Adrenal gland (tissue), 12 donors: ENCODE measurements around the gene MTOR. TPM values are rescaled to one million over a fixed set of nuclear protein-coding genes. Genes with fewer than 3 reads are reported as not detected.

Source experiments
- DNase-seq, 7 donors: peaks; one replicate each; pipeline ENCODE4 v3.0.0-alpha.2; 2019 to 2020
- H3K27ac ChIP-seq, 5 donors: fragments of 200-600 bp; sonication (generic) in 4 of 5; 1 replicate in 3 of 5; 2 replicates in 2 of 5; pipeline versions ENCODE4 v1.5.1 to v1.8.0; 2016 to 2020; ENCODE audit warnings: mild to moderate bottlenecking in 1 of 5
- H3K27me3 ChIP-seq: fragments of 200-600 bp; 2 replicates; pipeline ENCODE4 v1.8.0; 2021
- H3K36me3 ChIP-seq, 2 donors: fragments of 200-600 bp; replicated peaks in 1 of 2; 1 replicate in 1 of 2; 2 replicates in 1 of 2; pipeline versions ENCODE4 v1.5.1 to v1.8.0; 2018 to 2022
- H3K4me1 ChIP-seq, 2 donors: fragments of 200-600 bp; replicated peaks in 1 of 2; 1 replicate in 1 of 2; 2 replicates in 1 of 2; pipeline versions ENCODE4 v1.5.1 to v1.8.0; 2018 to 2021
- H3K4me3 ChIP-seq, 4 donors: fragments of 200-600 bp; sonication (generic) in 3 of 4; one replicate each; pipeline ENCODE4 v1.5.1; 2016 to 2018
- H3K9me3 ChIP-seq, 3 donors: fragments of 200-600 bp; sonication (generic) in 1 of 3; replicated peaks in 1 of 3; 1 replicate in 2 of 3; 2 replicates in 1 of 3; pipeline versions ENCODE4 v1.5.1 to v1.8.0; 2016 to 2021
- POLR2A ChIP-seq, 2 donors: fragments of 450-650 bp; IDR thresholded peaks; one replicate each; pipeline ENCODE4 v1.6.1; 2017; ENCODE audit warnings: antibody characterized with exemption in 2 of 2, mild to moderate bottlenecking in 2 of 2, moderate library complexity in 1 of 2
- WGBS, 4 donors: extraction: QIAGEN DNeasy Blood & Tissue Kit in 2 of 4; methylation state at CpG; one replicate each; pipeline versions ENCODE4 v1.1.5 to v1.1.7; 2013 to 2017; 5-methylcytosine and 5-hydroxymethylcytosine counted together
- intact Hi-C, 2 donors: fragments of 100-400 bp; cut with DNase I; formaldehyde crosslinking; loops; one replicate each; pipeline versions ENCODE4 v1.14.1 to v1.15.0; 2022 to 2023
- polyA plus RNA-seq, 3 donors: library from polyadenylated mRNA; stranded (reverse); fragments of 200-250 nt in 2 of 3; fragments of 350-450 nt in 1 of 3; fragmentation: Illumina TruSeq in 1 of 3; extraction: RNeasy Lipid Tissue Mini Kit (QIAGEN cat#74804) in 1 of 3; gene quantifications; one replicate each; pipeline ENCODE4 v1.2.3, GENCODE V29; 2013 to 2014
- total RNA-seq, 9 donors: library from RNA; depleted of rRNA in 4 of 9; stranded (reverse); fragments of >200 nt in 4 of 9; fragments of 120-200 nt in 1 of 9; fragmentation: NEBNext Ultra II Directional in 1 of 9; extraction: Animal tissue kit (Norgen Biotek cat#: 25700) in 1 of 9; gene quantifications; one replicate each; pipeline versions ENCODE4 v1.1.0 to v1.2.4, GENCODE V29; 2013 to 2023
- TF ChIP-seq, protein P1 (sequence below), 6 experiments: fragments of 450-650 bp in 4 of 6; fragments of 200-600 bp in 2 of 6; sonication (generic) in 1 of 6; IDR thresholded peaks; 1 replicate in 5 of 6; 2 replicates in 1 of 6; pipeline versions ENCODE4 v1.5.1 to v1.8.0; 2016 to 2021; ENCODE audit warnings: antibody characterized with exemption in 6 of 6, mild to moderate bottlenecking in 2 of 6, moderate library complexity in 1 of 6
- donor health status: healthy with polysubstance abuse.
- donor health status: Bipolar disorder and iron deficiency.
- donor health status: DM: yes; HTN: yes; CAD: no.
- donor health status: DM: no; HTN: no; CAD: no.
- donor health status: DM: no; HTN: no; CAD: no.
- donor health status: DM: yes; HTN: yes; CAD: no.

The MTOR gene
- total and polyA plus RNA-seq, 12 donors, result 21.4 to 45.3 (median 33.4) TPM

DNA sequence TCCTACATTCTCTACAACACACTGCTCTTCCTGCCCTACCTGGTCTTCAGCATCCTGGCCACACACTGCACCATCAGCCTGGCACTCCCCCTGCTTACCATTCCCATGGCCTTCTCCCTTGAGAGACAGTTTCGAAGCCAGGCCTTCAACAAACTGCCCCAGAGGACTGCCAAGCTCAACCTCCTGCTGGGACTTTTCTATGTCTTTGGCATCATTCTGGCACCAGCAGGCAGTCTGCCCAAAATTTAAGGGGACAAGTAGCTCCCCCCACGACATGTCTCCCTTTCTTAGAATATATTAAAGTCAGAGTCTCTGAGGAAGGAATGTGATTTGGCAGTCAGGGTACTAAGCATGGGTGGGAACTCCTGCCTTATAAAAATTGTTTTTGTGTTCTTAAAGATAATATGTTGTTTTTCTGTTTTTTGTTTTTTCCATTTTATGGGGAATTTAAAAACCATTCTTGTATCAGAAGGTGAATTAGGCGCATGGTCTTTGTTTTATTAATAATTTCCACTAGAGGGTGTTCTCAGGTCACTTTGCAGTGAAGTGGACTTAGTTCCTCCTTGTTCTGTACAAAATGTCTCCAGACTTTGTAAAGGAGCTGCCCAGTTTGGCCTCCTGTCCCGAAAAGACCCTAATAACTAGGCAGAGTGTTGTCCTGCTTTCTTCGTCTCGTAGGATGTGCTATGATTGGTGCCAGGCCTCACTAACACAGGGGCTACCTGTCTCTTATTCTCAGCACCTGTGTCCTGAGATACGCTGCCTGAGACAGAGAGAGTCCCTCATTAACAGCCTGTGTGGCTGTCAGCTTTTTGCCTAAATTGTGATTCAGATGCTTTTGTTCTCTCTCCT is 23.8 kb upstream of the MTOR start:
- TF ChIP-seq, protein P1, sequence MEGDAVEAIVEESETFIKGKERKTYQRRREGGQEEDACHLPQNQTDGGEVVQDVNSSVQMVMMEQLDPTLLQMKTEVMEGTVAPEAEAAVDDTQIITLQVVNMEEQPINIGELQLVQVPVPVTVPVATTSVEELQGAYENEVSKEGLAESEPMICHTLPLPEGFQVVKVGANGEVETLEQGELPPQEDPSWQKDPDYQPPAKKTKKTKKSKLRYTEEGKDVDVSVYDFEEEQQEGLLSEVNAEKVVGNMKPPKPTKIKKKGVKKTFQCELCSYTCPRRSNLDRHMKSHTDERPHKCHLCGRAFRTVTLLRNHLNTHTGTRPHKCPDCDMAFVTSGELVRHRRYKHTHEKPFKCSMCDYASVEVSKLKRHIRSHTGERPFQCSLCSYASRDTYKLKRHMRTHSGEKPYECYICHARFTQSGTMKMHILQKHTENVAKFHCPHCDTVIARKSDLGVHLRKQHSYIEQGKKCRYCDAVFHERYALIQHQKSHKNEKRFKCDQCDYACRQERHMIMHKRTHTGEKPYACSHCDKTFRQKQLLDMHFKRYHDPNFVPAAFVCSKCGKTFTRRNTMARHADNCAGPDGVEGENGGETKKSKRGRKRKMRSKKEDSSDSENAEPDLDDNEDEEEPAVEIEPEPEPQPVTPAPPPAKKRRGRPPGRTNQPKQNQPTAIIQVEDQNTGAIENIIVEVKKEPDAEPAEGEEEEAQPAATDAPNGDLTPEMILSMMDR (IDR thresholded peaks at IDR 0.05), result peak in 3 of 6 experiments; percentile 26 to 33 (median 29)
- TF ChIP-seq POLR2A (IDR thresholded peaks at IDR 0.05), result no peak
- Histone ChIP-seq H3K4me1 (peaks cover 0 to 17% of the 10 kb centered on the region in 2 donors), H3K27ac (no peak overlapping the region), H3K27me3 (no peaks in the 10 kb centered on the region), H3K36me3 (peaks cover 0 to 13% of the 10 kb centered on the region in 2 donors), H3K9me3 (no peaks in the 10 kb centered on the region), H3K4me3 (no peak overlapping the region)
- DNase-seq, result no peak
- intact Hi-C loops, result no loop called here
- WGBS, 4 donors, result 85 to 93% (median 87%) methylated on average over 7 of the region's 7 CpGs

DNA sequence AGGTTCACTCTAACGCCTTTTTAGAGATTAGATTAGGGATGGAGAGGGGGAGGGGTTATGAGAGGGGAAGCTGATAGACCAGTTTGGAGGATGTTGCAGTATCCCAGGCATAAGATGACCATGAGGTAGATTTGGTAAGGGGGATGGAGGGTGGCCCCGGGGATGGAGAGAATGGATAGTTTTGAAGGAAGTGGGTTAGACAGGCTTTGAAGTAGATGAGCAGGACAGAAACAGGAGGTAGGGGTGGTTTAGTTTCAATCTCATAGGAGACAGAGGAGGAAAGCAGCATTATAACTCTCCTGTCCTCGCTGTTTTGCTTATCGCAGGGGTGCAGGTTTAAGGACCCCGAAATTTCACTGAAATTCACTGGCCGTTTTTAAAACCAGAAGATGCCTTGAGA is 22.4 kb upstream of the MTOR start:
- Histone ChIP-seq H3K27ac (no peak overlapping the region), H3K27me3 (no peaks in the 10 kb centered on the region), H3K9me3 (no peaks in the 10 kb centered on the region), H3K4me3 (no peak overlapping the region), H3K4me1 (peaks cover 0 to 18% of the 10 kb centered on the region in 2 donors), H3K36me3 (peaks cover 0 to 13% of the 10 kb centered on the region in 2 donors)
- TF ChIP-seq POLR2A (IDR thresholded peaks at IDR 0.05), result no peak
- TF ChIP-seq, protein P1 (IDR thresholded peaks at IDR 0.05), result no peak
- intact Hi-C loops, result no loop called here
- DNase-seq, result no peak
- WGBS, 4 donors, result 88 to 95% (median 90%) methylated on average over 6 of the region's 6 CpGs

DNA sequence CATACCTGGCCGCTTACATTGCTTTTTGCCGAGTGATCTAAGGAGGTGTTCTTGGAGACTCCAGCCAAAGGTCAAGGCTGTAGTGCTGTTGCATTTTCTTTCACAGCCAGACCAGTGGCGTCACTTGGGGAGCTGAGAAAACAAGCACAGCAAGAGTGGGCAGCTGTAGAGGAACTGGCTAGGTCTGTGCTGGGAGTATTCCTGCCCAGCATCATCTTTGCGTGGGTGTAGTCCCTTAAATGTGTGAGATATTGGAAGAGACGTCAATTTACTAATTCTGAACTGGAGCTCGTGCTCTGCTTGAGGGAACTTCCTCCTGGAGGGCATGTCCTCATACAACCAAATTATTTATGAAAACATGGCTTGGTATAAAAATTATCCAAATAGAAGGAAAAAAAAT is 20.8 kb upstream of the MTOR start:
- intact Hi-C loops, result no loop called here
- Histone ChIP-seq H3K9me3 (no peaks in the 10 kb centered on the region), H3K4me1 (peaks cover 0 to 18% of the 10 kb centered on the region in 2 donors), H3K4me3 (no peak overlapping the region), H3K27ac (no peak overlapping the region), H3K27me3 (no peaks in the 10 kb centered on the region), H3K36me3 (peaks cover 0 to 13% of the 10 kb centered on the region in 2 donors)
- DNase-seq, result no peak
- TF ChIP-seq, protein P1 (IDR thresholded peaks at IDR 0.05), result no peak
- TF ChIP-seq POLR2A (IDR thresholded peaks at IDR 0.05), result no peak
- WGBS, 4 donors, result 83 to 88% (median 86%) methylated on average over 6 of the region's 6 CpGs

DNA sequence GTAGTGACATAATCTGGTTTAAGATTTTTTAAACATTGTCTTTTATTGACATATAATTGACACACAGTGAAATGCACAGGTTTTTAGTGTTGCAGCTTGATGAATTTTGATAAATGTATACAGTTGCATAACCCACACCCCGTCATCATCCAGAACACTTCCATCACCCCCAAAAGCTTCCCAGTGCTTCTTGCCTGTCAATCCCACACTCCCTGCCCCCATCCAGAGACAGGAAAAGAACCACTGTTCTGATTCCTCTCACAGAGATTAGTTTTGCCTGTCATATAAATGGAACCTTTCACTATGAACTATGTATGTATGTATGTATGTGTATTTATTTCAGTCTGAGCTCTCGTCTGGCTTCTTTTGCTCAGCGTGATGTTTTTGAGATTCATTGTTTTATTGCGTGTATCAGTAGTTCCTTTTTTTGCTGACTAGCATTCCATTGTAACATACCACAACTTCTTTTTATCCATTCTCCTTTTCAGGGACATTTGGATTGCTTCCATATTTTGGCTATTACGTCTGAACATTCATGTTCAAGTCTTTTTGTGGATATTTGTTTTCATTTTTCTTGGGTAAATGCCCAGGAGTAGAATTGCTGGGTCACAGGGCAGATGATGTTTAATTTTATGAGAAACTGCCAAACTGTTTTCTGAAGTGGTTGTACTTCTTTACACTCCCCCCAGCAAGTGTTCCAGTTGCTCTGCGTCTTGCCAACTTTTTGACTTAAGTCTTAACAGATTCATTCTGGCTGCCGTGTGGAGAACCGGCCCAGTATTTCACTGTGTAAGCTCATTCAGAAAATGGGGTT is 19.4 kb upstream of the MTOR start:
- Histone ChIP-seq H3K36me3 (peaks cover 0 to 9% of the 10 kb centered on the region in 2 donors), H3K4me3 (no peak overlapping the region), H3K9me3 (no peaks in the 10 kb centered on the region), H3K27me3 (no peaks in the 10 kb centered on the region), H3K4me1 (peaks cover 0 to 18% of the 10 kb centered on the region in 2 donors), H3K27ac (peak overlapping the region; percentile 10 to 73 (median 48))
- TF ChIP-seq, protein P1 (IDR thresholded peaks at IDR 0.05), result no peak
- no peak for TF ChIP-seq POLR2A (IDR thresholded peaks at IDR 0.05)
- intact Hi-C loops, result no loop called here
- peak in 6 of 7 donors; percentile 43 to 63 (median 50) for DNase-seq
- 24 to 36% (median 29%) methylated on average over 8 of the region's 8 CpGs for WGBS, 4 donors
